NB4 (cell line): ENCODE measurements around the gene KDM1B.

Experiments
- CTCF ChIP-seq: IDR thresholded peaks from one replicate; pipeline ENCODE4 v1.5.1; 2012; ENCODE audit warnings: low read depth, low read length
- MAX ChIP-seq: IDR thresholded peaks from 2 replicates; pipeline ENCODE4 v1.6.1; 2011; ENCODE audit warnings: low read depth, low read length
- MYC ChIP-seq: IDR thresholded peaks from 2 replicates; pipeline ENCODE4 v1.6.1; 2011; ENCODE audit warnings: low read depth, low read length
- POLR2A ChIP-seq: IDR thresholded peaks from 2 replicates; pipeline ENCODE4 v1.6.1; 2011; ENCODE audit warnings: mild to moderate bottlenecking; ENCODE audit not compliant: insufficient read length; ENCODE audit errors: extremely low read depth

GRCh38 chr6:18254793-18255192, 99.6 kb downstream of the KDM1B start:
- TF ChIP-seq POLR2A: no peak
- no peak for TF ChIP-seq CTCF
- no peak for TF ChIP-seq MAX
- no peak for TF ChIP-seq MYC
